HG02759 (cell line): Measurements from ENCODE around the gene ZCRB1.

Experiments
- ATAC-seq: cut with Tn5 transposase; IDR thresholded peaks from one replicate; pipeline ENCODE4 v1.9.1; 2021; ENCODE audit warnings: mild to moderate bottlenecking, moderate library complexity; ENCODE audit not compliant: unreplicated experiment

The ZCRB1 gene

DNA sequence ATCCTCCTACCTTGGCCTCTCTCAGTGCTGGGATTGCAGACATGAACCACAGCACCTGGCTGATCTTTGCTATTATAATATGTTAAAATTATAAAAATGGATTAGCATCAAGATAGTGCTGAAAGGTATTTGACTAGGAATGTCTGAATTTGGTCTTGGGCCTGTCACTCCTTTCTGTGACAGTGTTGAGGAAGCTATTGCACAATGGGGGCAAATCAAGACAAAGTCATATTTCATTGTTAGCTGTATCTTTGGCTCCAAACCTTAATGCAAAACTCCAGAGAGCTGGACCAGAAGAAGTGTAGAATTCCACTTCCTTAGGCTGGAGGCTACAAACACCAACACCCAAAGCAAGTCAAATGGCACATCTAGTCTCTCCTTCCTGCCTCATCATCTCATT lies 42.2 kb downstream of the ZCRB1 start:
- ATAC-seq = no peak

- no peak for ATAC-seq
These were observed 43.6 kb downstream of the ZCRB1 start for GRCh38 chr12:42282294-42282693.

DNA sequence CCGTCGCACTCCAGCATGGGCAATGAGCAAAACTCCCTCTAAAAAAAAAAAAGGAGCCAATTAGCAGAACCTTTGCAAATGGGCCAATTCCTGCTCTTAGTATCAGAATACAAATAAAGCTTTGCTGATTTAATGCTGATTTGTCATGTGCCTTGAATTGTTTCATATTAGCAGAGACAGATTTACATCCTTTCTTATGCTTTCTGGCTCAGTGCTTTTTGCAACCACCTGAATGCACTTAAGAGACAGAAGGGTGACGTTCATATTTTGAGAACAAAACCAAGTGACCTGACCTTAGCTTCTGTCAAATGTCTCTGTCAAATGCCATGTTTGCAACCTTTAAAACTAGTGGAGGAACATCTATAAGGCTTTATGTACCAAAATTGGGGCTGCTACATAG lies 44.0 kb downstream of the ZCRB1 start:
- no peak for ATAC-seq

GRCh38 chr12:42281278-42281677 lies 44.6 kb downstream of the ZCRB1 start:
- no peak for ATAC-seq

- no peak for ATAC-seq
These were observed 47.8 kb downstream of the ZCRB1 start for GRCh38 chr12:42278128-42278510.

DNA sequence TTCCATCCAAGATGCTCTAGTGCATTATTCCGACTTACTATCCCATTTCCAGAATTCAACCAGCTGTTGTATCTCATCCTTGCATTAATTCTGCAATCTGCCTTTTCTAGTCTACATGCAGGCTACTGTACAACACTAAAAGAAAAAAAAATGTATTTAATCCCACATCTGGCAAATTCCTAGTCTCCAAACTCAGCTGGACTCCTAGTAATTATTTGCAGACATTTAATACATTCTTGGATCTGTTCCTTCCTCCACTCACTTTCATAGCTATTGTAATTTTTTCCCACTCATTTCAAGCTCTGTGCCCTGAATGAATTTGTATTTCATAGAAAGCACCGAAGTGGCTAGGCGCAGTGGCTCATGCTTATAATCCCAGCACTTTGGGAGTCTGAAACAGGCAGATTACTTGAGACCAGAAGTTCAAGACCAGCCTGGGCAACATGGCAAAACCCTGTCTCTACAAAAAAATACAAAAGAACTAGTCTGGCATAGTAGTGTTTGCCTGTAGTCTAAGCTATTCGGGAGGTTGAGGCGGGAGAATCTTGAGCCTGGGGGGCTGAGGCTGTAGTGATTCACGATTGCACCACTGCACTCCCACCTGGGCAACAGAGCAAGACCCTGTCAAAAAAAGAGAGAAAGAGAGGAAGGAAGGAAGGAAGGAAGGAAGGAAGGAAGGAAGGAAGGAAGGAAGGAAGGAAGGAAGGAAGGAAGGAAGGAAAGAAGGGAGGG lies 48.3 kb downstream of the ZCRB1 start:
- ATAC-seq = no peak

GRCh38 chr12:42275499-42275898 lies 50.4 kb downstream of the ZCRB1 start:
- no peak for ATAC-seq

DNA sequence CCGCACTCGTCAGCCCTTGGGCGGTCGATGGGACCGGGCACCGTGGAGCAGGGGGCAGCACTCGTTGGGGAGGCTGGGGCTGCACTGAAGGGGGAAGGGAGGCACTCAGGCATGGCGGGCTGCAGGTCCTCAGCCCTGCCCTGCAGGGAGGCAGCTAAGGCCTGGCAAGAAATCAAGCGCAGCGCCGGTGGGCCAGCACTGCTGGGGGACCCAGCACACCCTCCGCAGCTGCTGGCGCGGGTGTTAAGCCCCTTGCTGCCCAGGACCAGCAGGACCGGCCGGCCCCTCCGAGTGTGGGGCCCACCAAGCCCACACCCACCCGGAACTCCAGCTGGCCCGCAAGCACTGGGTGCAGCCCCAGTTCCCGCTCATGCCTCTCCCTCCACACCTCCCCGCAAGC lies 52.2 kb downstream of the ZCRB1 start:
- no peak for ATAC-seq

- ATAC-seq = no peak
These were observed 55.3 kb downstream of the ZCRB1 start for GRCh38 chr12:42270596-42270995.

GRCh38 chr12:42267413-42268190 lies 58.3 kb downstream of the ZCRB1 start:
- no peak for ATAC-seq

- ATAC-seq = no peak
These were observed 59.2 kb downstream of the ZCRB1 start for GRCh38 chr12:42266579-42267230.

DNA sequence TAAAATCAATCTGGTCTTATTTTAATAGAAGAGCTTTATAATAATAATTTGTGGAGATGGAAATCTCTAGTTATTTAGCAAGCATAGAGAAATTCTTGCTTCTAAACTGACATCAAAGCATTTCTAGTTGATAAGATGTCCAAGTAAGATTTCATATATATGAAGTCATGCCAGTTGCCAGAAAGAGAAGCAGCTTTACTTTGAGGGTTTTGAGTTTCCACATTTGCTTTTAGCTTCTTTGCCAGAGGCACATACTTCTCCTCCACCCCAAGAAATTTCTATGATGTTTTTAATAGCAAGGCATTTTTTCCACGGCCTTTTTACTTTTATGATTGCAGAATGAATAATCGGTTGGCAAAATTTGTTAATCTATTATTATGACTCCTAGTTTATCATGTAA lies 63.6 kb downstream of the ZCRB1 start:
- ATAC-seq = no peak
